GM23248 (cell line): ENCODE data around the gene C10orf90.
"Not testable (repeated sequence)": the region's sequence is repeated elsewhere in the genome, so short reads cannot be mapped to it uniquely, and the experiment has no call there.

Source experiments
- EZH2 ChIP-seq: fragments of 200-600 bp; sonication (generic); IDR thresholded peaks from 2 replicates; pipeline ENCODE4 v1.6.1; 2018; ENCODE audit warnings: antibody characterized with exemption, mild to moderate bottlenecking; ENCODE audit not compliant: insufficient read depth, poor library complexity, severe bottlenecking
- EZH2phosphoT487 ChIP-seq: fragments of 200-600 bp; sonication (generic); IDR thresholded peaks from 2 replicates; pipeline ENCODE4 v1.6.1; 2018; ENCODE audit warnings: antibody characterized with exemption, moderate library complexity, mild to moderate bottlenecking, low read depth; ENCODE audit not compliant: insufficient read depth

DNA sequence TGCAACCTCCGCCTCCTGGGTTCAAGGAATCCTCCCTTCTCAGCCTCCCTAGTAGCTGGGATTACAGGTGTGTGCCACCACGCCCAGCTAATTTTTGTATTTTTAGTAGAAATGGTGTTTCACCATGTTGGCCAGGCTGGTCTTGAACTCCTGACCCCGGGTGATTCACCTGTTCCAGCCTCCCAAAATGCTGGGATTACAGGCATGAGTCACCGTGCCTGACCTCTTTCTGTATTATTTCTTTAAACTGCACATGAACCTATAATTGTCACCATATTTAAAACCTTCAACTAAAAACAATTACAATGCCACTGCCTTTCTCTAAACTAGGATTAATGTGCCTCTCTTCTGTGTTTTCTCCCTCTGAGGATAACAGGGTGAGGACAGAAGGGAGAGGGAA lies 119.9 kb downstream of the C10orf90 start:
- TF ChIP-seq EZH2, EZH2phosphoT487: not testable (repeated sequence)
